HUES64 (cell line): Measurements from ENCODE around the gene SSBP3.

Source experiments
- H3K27ac ChIP-seq: 2 replicates; pipeline ENCODE4 v1.7.0; 2013; ENCODE audit warnings: low read depth, low read length, inconsistent platforms
- H3K27me3 ChIP-seq: 2 replicates; pipeline ENCODE4 v1.6.1; 2013; ENCODE audit warnings: mild to moderate bottlenecking, low read length; ENCODE audit not compliant: insufficient read depth
- H3K36me3 ChIP-seq: 2 replicates; pipeline ENCODE4 v1.6.1; 2013; ENCODE audit warnings: mild to moderate bottlenecking, low read length; ENCODE audit not compliant: insufficient read depth
- H3K4me1 ChIP-seq: 2 replicates; pipeline ENCODE4 v1.6.1; 2013; ENCODE audit warnings: mild to moderate bottlenecking, low read length, moderate library complexity; ENCODE audit not compliant: insufficient read depth
- H3K4me3 ChIP-seq: 2 replicates; pipeline ENCODE4 v1.5.1; 2013; ENCODE audit warnings: mild to moderate bottlenecking, low read length, moderate library complexity
- H3K9ac ChIP-seq: 2 replicates; pipeline ENCODE4 v1.6.1; 2013; ENCODE audit warnings: mild to moderate bottlenecking, low read depth, low read length
- H3K9me3 ChIP-seq: 2 replicates; pipeline ENCODE4 v1.6.1; 2013; ENCODE audit warnings: low read depth, low read length; ENCODE audit not compliant: insufficient read depth
- WGBS: fragments of 150-250, 120-280 bp; methylation state at CpG from one replicate; pipeline ENCODE4 v1.1.7; 2013; ENCODE audit warnings: missing lambda C conversion rate; 5-methylcytosine and 5-hydroxymethylcytosine counted together

The SSBP3 gene

GRCh38 chr1:54285815-54286345 lies 120.3 kb downstream of the SSBP3 start:
- Histone ChIP-seq H3K4me3 (no peak overlapping the region), H3K4me1 (peaks cover 55% of the 10 kb centered on the region), H3K9me3 (no peaks in the 10 kb centered on the region), H3K27me3 (no peaks in the 10 kb centered on the region), H3K36me3 (peaks cover 3% of the 10 kb centered on the region; the same call in 1 of the 2 replicates), H3K27ac (no peak overlapping the region), H3K9ac (no peak overlapping the region)
- 87% methylated on average over 5 of the region's 5 CpGs for WGBS

GRCh38 chr1:54284781-54285529 lies 121.2 kb downstream of the SSBP3 start:
- H3K27me3 ChIP-seq, result no peaks in the 10 kb centered on the region
- no peak overlapping the region for H3K9ac ChIP-seq
- peak overlapping the region; percentile 52; the same call in 1 of the 2 replicates for H3K27ac ChIP-seq
- peaks cover 12% of the 10 kb centered on the region for H3K36me3 ChIP-seq
- 63% methylated on average over 8 of the region's 10 CpGs for WGBS
- peaks cover 50% of the 10 kb centered on the region for H3K4me1 ChIP-seq
- H3K9me3 ChIP-seq, result no peaks in the 10 kb centered on the region
- H3K4me3 ChIP-seq, result no peak overlapping the region

DNA sequence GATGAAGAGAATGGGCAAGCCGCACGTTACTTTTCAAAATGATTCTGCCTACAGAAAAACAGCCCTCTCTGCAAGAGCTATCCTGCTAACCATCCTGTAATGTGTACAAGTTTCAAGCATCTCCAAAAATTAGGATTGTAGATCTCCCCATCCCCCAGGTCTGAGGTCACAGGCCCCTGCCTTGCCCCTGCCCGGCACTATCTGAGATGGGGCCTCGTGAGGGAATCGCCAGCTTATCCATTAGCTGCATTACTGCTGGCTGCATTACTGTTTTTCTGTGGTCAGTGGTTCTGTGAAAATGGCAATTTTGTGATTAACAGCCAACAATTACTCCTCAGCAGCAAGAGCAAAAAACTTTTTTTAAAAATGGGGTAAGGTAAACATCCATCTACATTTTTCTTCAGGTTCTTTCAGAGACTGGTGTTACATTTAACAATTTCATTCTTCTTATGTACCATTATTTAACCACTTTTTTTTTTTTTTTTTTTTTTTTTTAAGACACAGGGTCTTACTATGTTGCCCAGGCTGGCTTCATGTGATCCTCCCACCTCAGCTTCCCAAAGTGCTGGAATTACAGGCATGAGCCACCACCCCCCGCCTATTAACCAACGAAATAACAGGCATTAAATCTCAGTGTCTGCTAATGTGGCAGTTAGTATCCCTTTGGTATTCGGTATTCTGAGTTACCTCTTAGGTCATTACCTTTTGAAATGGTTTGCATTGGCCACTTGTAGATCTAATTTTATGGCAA lies 122.4 kb downstream of the SSBP3 start:
- Histone ChIP-seq H3K27me3 (no peaks in the 10 kb centered on the region), H3K36me3 (peaks cover 17% of the 10 kb centered on the region), H3K27ac (no peak overlapping the region), H3K4me3 (no peak overlapping the region), H3K4me1 (peaks cover 50% of the 10 kb centered on the region), H3K9me3 (no peaks in the 10 kb centered on the region), H3K9ac (no peak overlapping the region)
- WGBS, result 88% methylated on average over 8 of the region's 8 CpGs

DNA sequence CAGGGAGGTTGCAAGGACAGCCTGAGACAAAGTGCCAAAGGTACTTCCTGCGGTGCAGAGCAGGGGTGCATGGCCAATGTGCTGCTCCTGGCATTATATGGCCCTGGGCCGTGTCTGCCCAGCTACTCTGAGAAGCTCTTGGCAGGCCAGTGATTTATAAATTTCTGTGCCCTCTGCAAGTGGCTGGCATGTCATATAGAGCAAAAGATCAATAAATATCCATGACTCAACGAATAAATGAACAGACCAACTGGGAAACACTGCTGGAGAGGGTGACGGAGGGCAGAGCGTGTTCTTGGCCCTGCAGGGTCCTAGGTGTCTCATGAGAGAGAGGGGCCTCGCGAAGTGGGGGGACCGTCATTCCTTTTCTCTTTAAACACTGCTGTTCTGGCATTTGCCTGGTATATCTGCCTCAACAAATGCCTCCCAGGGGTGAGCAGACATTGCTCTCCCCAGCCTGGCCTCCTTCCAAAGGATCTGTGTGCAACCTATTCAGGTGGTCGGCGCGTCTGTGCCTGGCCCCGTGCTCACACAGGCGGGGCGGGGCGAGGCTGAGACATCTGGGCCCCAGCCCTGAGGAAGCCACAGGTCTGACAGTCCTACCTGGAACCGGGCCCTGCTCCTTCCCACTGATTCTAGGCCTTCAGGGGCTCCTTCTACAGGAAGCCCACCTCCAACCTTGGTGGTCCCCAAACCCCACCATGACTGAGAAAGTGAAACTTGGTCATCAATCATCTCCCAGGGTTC lies 123.9 kb downstream of the SSBP3 start:
- Histone ChIP-seq H3K4me3 (no peak overlapping the region), H3K9ac (no peak overlapping the region; the same call in 1 of the 2 replicates), H3K9me3 (no peaks in the 10 kb centered on the region), H3K4me1 (peaks cover 36% of the 10 kb centered on the region), H3K27ac (no peak overlapping the region), H3K27me3 (no peaks in the 10 kb centered on the region), H3K36me3 (peaks cover 17% of the 10 kb centered on the region)
- WGBS, result 96% methylated on average over 16 of the region's 16 CpGs

DNA sequence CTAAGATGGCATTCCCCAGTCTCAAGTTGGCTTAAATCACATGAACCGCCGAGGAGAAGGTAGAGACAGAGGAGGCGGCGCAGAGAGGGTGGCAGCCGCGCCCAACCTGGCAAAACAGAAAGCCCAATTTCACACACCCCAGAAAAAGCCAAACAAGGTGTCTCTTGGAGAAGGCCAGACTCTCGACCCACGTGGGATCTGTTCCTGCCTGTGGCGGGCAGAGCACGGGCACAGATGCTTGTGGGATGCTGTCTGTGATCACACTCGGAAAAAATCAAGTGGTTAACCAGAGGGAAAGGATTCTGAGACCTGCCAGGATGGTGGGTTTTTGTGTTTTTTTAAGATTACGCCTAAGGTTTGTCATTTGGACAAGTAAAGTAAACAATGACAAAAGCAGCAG lies 125.5 kb downstream of the SSBP3 start:
- 93% methylated on average over 12 of the region's 12 CpGs for WGBS
- Histone ChIP-seq H3K4me1 (peaks cover 20% of the 10 kb centered on the region), H3K4me3 (no peak overlapping the region), H3K9ac (no peak overlapping the region), H3K9me3 (no peaks in the 10 kb centered on the region), H3K27ac (no peak overlapping the region), H3K36me3 (peaks cover 17% of the 10 kb centered on the region), H3K27me3 (no peaks in the 10 kb centered on the region)

DNA sequence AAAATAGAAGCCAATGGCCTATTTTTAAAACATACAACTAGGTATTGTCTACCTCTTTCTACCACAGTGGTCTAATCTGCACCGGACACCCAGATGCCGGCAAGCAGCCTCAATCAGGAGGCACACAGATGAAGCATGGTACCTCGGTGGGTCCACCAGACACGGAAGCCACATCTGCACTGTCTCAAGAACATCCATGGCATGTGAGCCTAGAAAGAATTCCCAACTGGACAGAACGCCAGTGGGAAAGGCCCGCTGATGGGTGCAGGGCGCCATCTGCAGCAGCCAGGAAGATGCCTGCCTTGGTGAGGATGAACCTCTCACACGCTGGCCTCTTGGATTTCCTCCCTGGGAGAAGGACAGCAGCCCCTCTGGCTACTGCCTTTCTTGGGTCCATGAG lies 126.7 kb downstream of the SSBP3 start:
- no peak overlapping the region for H3K27ac ChIP-seq
- no peaks in the 10 kb centered on the region for H3K9me3 ChIP-seq
- WGBS, result 97% methylated on average over 8 of the region's 8 CpGs
- H3K27me3 ChIP-seq, result no peaks in the 10 kb centered on the region
- peaks cover 13% of the 10 kb centered on the region for H3K4me1 ChIP-seq
- H3K4me3 ChIP-seq, result no peak overlapping the region
- peaks cover 17% of the 10 kb centered on the region for H3K36me3 ChIP-seq
- H3K9ac ChIP-seq, result no peak overlapping the region

DNA sequence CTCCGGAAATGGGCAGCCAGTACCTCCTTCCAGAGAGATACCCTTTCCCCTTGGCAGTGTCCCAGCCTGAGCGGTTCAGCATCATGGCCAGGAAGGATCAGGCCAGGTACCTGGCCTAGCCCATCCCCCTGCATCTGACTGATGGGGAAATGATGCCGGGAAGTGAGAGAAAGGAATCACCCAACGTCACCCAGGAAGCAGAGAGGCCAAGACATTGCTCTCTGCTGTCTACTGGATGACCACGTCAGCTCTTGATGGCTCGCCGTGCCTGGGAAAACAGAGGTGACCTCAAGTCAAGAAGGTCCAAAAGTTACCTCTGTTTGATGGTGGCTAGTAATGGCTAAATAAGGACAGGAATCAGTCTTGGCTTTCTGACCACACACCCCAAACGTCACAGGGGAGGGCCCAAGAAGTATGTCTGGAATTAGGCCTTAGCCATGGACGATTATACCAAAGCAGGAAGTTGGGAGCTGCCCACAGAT lies 127.2 kb downstream of the SSBP3 start:
- H3K27ac ChIP-seq, result no peak overlapping the region
- no peak overlapping the region for H3K9ac ChIP-seq
- peaks cover 17% of the 10 kb centered on the region for H3K4me1 ChIP-seq
- H3K4me3 ChIP-seq, result no peak overlapping the region
- WGBS, result 95% methylated on average over 9 of the region's 9 CpGs
- H3K9me3 ChIP-seq, result no peaks in the 10 kb centered on the region
- no peaks in the 10 kb centered on the region for H3K27me3 ChIP-seq
- peaks cover 17% of the 10 kb centered on the region for H3K36me3 ChIP-seq

DNA sequence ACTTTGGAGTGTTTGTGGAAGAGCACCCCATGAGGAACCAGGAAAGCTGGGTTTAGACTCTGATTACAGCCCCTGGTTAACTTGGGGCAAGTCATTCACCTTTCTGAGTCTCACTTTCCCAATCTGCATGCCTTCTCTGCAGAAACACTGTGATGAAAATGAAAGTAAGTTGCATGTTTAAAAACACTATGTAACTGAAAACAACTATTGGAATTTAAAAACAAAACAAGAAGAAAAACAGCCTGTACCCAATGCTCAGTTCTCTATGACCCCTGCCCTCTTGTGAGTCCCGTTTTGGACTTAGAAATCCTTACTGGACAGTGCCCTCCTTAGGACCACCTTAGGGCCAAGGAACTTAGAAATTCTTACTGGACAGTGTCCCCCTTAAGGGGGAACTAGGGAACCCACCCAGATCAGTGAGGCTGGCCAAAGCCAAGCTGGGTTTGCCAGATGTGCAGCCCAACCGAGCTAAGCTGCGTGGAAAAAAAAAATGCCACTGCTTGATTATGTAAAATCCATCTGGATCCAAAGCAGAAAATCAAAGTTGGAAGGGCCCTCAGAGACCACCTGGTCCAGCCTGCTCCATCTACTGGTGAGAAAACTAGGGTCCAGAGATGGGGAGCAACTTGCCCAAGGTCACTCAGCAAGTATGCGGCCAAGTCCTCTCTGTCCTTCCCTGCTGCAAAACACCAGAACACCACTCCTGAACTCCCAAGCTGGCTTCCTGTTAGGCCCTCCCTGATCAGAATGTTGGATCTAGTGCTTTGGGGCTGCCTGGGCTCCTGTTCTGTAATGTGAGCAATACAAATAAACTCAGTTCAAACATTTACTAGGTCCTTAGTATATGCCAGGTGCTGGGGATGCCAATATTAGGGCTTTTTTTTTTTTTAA lies 128.5 kb downstream of the SSBP3 start:
- Histone ChIP-seq H3K4me1 (peaks cover 21% of the 10 kb centered on the region), H3K9ac (no peak overlapping the region), H3K9me3 (no peaks in the 10 kb centered on the region), H3K27ac (no peak overlapping the region), H3K36me3 (peaks cover 17% of the 10 kb centered on the region), H3K27me3 (no peaks in the 10 kb centered on the region), H3K4me3 (no peak overlapping the region)
- WGBS, result 96% methylated on average over 4 of the region's 4 CpGs

GRCh38 chr1:54276617-54277450 lies 129.4 kb downstream of the SSBP3 start:
- Histone ChIP-seq H3K4me1 (peaks cover 28% of the 10 kb centered on the region), H3K9ac (no peak overlapping the region), H3K36me3 (peaks cover 17% of the 10 kb centered on the region), H3K27ac (no peak overlapping the region), H3K27me3 (no peaks in the 10 kb centered on the region), H3K9me3 (no peaks in the 10 kb centered on the region), H3K4me3 (no peak overlapping the region)
- WGBS, result 97% methylated on average over 11 of the region's 11 CpGs
